ENCODE data around the gene TCF7. TPM values are rescaled to one million over a fixed set of nuclear protein-coding genes. Genes with fewer than 3 reads are reported as not detected.

The TCF7 gene
- total RNA-seq, 1 experiment from 2014 or later, result 18.2 TPM

- Histone ChIP-seq H2AK5ac (ENCODE audit: insufficient read length, low read length) (no peak overlapping the region), H3K9me3 (ENCODE audit: control insufficient read depth, low read depth, low read length) (no peaks in the 10 kb centered on the region), H2AFZ (ENCODE audit: low read length) (no peak overlapping the region), H3K4me2 (ENCODE audit: insufficient read depth, insufficient read length, low read length) (no peak overlapping the region), H3K18ac (ENCODE audit: insufficient read length, low read depth, low read length) (no peak overlapping the region), H3K9ac (ENCODE audit: extremely low read depth, insufficient read length, low read length) (no peak overlapping the region), H3T11ph (ENCODE audit: low read length) (no peak overlapping the region), H3K4me1 (ENCODE audit: insufficient read depth, low read length) (no peaks in the 10 kb centered on the region), H3K23ac (ENCODE audit: insufficient read length, low read depth, low read length) (no peak overlapping the region), H2BK12ac (ENCODE audit: insufficient read length, low read depth, low read length) (no peak overlapping the region), H2BK5ac (ENCODE audit: insufficient read length, low read length) (no peak overlapping the region), H3K27ac (ENCODE audit: insufficient read length, low read depth, low read length) (no peak overlapping the region), H4K91ac (ENCODE audit: insufficient read length, low read depth, low read length) (no peak overlapping the region), H3K79me1 (ENCODE audit: insufficient read depth, low read depth, low read length, poor library complexity, severe bottlenecking) (no peaks in the 10 kb centered on the region), H3K27me3 (ENCODE audit: insufficient read depth, low read length) (peaks cover 5% of the 10 kb centered on the region; the same call in 1 of the 2 replicates), H4K8ac (replicated peaks; ENCODE audit: insufficient read length, low read depth, low read length) (no peak overlapping the region), H3K14ac (ENCODE audit: insufficient read depth, low read length) (no peak overlapping the region), H3K23me2 (ENCODE audit: insufficient read length, low read depth, low read length, poor library complexity, severe bottlenecking) (no peaks in the 10 kb centered on the region), H3K79me2 (ENCODE audit: insufficient read depth, low read length) (no peaks in the 10 kb centered on the region), H3K56ac (ENCODE audit: insufficient read length, low read depth, low read length) (no peak overlapping the region), H3K4ac (ENCODE audit: low read depth, low read length) (no peak overlapping the region), H4K5ac (ENCODE audit: insufficient read length, low read depth, low read length) (no peak overlapping the region), H2BK120ac (ENCODE audit: low read depth, low read length, poor library complexity, severe bottlenecking) (no peak overlapping the region), H4K20me1 (ENCODE audit: control insufficient read depth, insufficient read depth, insufficient read length) (no peaks in the 10 kb centered on the region), H2BK15ac (ENCODE audit: low read depth, low read length) (no peak overlapping the region), H2BK20ac (ENCODE audit: low read depth, low read length, poor library complexity, severe bottlenecking) (no peak overlapping the region)
- no peak for TF ChIP-seq CTCF (conservative IDR thresholded peaks at IDR 0.05)
- H3K36me3 Mint-ChIP-seq (ENCODE audit: insufficient read depth in 1 of 3, low read depth in 3 of 3), result no peaks in the 10 kb centered on the region
- DNase-seq, result no peak
- H3K4me1 Mint-ChIP-seq, result peaks cover 49 to 54% of the 10 kb centered on the region in 2 experiments
- WGBS (ENCODE audit: extremely low coverage, insufficient read length, low lambda C conversion rate), result no CpG with 5 or more reads among the region's 9 CpGs
- no peak overlapping the region for H3K4me3 Mint-ChIP-seq
- no peak overlapping the region for H3K27ac Mint-ChIP-seq
- no peaks in the 10 kb centered on the region for H3K9me3 Mint-ChIP-seq
- peaks cover 62% of the 10 kb centered on the region for H3K27me3 Mint-ChIP-seq (ENCODE audit: low read depth)
Observed at GRCh38 chr5:134103397-134103796, 11.1 kb upstream of the TCF7 start.

Measured in H9 (cell line).